HG03175 (cell line): ENCODE data around the gene MEN1.
A peak's percentile ranks its signal among the peaks of the same experiment; 100 is the strongest.

ENCODE experiments used
- ATAC-seq: cut with Tn5 transposase; IDR thresholded peaks from one replicate; pipeline ENCODE4 v1.9.1; 2021; ENCODE audit warnings: mild to moderate bottlenecking, moderate library complexity; ENCODE audit not compliant: unreplicated experiment

The MEN1 gene

DNA sequence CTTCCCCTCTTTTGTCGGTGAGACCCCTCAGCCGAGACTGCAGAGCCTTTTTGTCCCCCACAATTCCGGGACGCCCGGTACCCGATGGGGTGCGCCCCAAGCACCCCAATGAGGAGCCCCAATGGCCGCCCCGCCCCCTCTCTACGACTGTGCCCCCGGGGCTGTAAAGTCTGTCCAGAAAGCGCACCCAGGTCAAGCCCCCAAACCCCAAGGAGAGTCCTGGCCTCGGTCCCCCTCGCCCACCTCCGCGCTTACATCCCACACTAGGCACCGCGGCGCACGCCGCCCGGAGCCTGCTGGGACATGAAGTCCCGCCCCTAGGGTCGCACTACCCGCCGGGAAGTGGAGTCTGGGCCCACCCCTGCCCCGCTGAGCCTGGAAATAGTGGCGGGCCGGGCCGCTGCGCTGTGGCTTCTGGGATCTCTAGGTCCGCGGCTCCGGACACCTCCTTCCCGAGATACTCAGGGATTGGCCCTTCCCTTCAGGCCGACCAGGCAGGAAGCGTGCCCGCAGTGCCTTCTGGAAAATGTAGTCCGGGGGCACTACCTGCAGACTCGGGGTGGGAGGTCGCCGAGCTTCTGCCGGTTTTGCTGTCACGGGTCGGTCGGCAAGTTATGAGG lies at the start of gene MEN1:
MEN1 (minus strand) TSS at position 281 of the 620 bp plus-strand sequence. CDS start 442 bp downstream, outside the sequence.
- ATAC-seq, result peak; percentile 55

DNA sequence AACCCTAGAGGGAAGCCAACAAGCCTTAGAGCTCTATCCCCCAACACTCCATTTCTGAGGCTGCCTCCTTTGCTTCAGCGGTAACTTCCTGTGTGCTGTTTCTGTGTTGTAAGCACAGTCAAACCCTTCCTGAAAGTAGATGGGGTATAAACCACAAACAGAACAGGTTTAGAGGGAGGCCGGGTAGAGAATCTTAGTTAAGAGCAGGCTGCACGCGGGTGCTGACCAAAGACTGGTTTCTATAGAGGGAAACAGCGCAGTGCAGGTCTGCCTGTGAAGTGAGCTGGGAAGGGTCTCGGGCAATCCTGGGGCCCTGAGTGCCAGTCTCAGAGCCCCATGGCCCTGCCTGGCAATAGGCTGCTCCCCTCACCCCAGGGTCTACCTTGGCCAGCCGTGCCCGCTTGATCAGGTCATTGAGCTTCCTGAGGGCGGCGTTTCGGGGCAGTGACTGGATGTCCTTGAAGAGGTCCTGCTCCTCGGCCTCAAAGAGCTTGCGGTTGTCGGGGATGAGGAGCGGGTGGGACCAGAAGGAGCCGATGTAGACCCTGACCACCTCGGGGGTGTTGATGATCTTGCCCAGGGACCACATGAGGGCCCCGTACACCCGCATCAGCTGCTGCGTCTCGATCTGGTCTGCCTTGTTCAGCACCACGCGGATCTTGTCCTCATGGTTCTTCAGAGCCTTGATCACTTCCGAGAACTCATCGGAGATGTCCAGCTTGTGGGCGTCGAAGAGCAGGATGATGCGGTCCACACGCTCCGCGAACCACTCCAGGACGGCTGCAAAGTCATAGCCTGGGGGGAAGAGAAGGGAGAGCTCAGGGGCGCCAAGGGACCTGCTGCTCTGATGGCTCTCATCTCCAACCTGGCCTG lies 49.4 kb upstream of the MEN1 start:
- ATAC-seq, result peak; percentile 80

- ATAC-seq, result peak; percentile 17
Measured at GRCh38 chr11:64858467-64859263, 48.3 kb upstream of the MEN1 start.

DNA sequence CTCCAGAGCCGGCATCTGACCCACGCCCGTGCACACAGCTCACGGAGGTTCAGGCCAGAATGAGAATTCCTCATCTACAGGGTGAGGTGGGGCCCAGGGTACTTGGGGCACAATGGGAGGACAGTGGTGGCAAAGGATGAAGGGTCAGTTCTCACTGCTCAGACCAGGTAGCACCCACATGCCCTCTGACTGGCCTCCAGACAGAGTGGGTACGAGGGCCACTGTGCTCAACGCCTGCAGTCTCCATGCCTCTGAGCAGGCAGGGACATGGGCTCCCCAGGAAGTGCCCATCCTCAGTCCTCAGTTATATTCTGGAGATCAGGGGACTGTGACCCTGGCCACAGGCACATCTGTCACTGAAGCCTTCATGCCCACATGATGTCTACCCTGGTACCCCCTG lies 47.1 kb upstream of the MEN1 start:
- ATAC-seq, result no peak

GRCh38 chr11:64856382-64857227 lies 46.3 kb upstream of the MEN1 start:
- ATAC-seq, result no peak

- ATAC-seq, result no peak
Measured at GRCh38 chr11:64855596-64856304, 45.4 kb upstream of the MEN1 start.

DNA sequence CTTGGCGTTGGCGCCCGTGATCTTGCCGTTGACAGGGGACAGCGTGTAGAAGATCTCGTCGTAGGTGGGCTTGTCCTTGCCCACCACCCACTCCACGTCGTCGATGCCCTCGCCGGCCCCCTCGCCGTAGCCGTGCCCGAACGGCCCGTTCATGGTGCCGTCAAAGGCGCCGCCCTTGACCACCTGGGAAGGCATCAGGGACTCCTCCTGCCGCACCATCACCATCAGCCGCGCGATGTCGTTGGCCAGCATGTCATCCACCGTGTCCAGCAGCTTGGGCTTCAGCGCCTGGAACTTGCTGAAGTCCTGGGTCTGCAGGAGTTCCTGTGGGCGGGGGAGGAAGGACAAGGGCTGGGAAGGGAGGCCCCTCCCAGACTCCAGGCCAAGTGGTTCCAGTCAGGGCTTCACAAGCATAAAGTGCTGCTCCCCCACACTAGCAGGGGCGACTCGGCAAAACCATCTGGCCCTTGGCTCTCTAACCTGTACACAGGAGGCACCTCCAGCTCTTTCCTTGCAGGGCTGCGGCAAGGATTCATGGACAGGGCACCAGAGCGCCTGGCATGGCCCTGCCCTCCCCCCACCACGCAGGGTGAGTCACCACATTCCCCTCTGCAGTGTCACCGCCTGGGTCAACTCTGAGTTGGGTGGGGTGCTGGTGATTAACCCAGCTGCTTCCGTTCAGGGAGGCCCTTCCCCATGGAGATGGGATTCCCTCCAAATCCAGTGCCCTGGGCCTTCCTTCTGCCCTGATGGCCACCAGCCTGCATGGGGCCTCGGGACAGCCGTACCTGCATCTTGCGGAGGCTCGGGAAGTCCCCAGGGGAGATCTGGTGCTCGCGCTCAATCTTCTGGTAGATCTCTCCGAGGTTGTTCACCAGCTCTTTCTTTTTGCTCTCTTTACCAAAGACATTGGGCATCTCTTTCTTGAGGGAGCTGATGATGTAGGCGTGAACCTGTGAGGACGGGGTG lies 44.5 kb upstream of the MEN1 start:
- ATAC-seq, result no peak

GRCh38 chr11:64854157-64854533 lies 43.8 kb upstream of the MEN1 start:
- no peak for ATAC-seq

DNA sequence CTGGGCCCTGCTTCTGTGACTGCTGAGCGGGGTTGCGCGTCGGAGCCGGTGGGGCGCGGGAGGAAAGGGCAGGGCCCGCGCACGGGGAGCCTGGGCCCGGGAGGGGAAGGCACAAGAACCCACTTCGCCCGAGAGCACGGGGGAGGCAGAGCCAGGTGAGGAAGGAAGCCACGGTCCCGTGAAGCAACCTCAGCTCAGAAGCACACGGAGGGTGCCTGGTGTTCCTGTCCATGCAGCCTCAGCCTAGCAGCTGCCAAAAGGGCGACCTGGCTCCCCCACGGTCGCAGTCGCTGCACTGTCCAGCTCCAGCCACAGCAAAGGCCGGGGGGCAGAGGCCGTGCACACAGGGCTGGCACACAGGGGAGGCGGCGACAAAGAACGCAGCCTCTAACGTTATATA lies 43.4 kb upstream of the MEN1 start:
- no peak for ATAC-seq

DNA sequence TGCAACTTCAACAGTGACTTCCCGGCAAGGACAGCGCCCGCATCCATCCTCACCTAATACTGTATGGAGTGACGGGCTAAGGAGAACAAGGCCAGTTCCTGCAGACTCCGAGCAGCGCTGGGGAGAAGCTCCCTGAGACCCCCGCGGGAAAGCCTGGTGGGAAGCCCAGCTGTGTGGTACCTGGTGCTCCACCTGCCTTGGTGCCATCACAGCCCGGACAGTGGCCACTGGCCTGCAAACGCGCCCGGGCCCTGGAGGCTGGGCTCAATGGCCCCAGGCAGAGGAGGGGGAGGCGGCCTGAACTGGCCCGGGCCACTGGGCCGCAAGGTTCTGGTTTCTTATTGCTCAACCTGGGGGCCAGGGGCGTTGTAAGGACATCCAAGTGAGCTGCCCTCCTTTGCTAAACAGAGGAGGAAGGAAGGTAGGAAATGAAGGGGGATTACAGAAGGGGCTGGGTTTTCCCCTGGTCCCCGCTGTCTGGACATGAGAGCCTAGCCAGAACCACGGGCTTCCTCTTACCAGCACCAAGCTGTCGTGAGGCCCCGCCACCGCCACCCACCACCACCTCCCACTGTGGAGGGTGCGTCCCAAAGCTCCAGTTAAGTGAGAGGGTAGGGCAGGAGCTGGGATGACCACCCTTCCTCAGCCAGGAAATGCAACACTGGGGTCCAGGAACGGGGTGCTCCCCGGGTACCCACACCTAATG lies 42.6 kb upstream of the MEN1 start:
- no peak for ATAC-seq

DNA sequence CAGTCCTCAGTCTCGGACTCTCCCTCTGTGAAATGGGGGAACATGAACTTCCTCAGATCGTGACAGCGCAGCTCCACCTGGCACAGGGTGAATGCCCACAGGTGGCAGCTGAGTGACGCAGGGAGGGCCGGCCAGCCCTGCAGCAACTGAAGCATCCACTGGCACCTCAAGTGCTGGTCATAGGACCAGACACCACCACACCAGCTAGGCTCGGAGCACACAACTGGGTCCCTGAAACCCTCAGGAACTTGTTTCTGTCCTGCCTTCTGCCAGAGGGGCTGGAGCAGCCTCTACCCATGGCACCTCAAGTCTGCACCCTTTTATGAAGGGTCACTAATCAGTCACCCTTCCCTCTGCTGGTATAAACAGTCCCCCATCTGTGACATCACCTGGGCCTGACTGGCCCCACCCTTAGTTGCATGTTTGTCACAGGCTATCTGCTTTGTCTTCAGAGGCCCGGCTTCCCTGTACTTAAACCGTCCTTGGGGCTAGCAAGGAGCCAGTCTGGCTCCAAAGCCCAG lies 41.5 kb upstream of the MEN1 start:
- ATAC-seq, result peak; percentile 21

GRCh38 chr11:64850979-64851567 lies 40.7 kb upstream of the MEN1 start:
- ATAC-seq, result peak; percentile 66

- no peak for ATAC-seq
Measured at GRCh38 chr11:64849598-64850356, 39.4 kb upstream of the MEN1 start.

DNA sequence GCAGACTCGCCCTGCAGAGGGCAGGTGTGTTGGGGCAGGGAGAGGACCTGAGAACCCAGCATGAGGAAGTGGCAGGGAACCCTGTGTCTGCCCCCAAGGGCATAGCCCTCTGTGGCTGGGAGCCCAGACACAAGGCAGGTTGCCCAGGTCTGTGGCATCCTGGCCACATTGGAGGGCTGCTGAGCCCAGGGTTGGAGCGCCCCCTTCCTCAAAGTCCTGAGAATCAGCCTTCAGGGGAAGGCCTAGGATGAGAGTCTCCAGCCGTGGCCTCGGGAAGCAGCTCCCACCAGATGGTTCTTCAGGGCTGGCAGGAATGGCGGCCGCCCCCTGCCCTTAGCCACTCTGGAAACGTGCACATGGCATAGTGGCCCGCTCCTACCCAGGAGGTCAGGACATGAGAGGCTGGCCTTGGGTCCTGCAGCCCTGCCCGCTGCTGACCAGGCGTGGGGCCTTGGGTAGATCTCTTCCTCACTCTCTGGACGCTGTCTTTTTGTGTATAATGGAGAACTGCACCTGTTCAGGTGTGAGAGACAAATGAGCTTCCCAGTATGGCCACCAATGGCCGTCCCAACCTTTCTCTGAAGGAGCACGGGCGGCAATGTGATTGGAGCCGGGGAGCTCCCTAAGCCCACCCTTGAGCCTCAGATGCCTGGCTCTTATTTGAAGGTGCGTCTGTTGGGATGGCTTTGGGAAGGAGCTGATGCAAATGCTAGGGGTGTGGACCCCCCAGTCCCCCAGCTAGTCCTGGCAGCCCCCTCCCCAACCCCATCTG lies 38.7 kb upstream of the MEN1 start:
- no peak for ATAC-seq

GRCh38 chr11:64848214-64848825 lies 38.0 kb upstream of the MEN1 start:
- no peak for ATAC-seq
